Fibroblast of the aortic adventitia (primary cell): ENCODE data around the gene SHISA6. TPM values are rescaled to one million over a fixed set of nuclear protein-coding genes. Genes with fewer than 3 reads are reported as not detected.

Experiments
- DNase-seq: peaks from one replicate; pipeline ENCODE4 v3.0.0-alpha.2; 2010; ENCODE audit warnings: low read depth
- H3K4me3 ChIP-seq: 2 replicates; pipeline ENCODE4 v1.5.1; 2011; ENCODE audit warnings: low read depth, mild to moderate bottlenecking, control low read depth, low read length, moderate library complexity
- total RNA-seq: library from RNA; depleted of rRNA; stranded (reverse); fragments of >200 nt; gene quantifications from 2 replicates; pipeline ENCODE4 v1.2.3, GENCODE V29; 2012; ENCODE audit warnings: low replicate concordance
- TF ChIP-seq, protein P1 (sequence below): IDR thresholded peaks from 2 replicates; pipeline ENCODE4 v1.5.1; 2011; ENCODE audit warnings: mild to moderate bottlenecking, low read length, control low read depth, inconsistent platforms; ENCODE audit not compliant: insufficient read depth

SHISA6 gene
- total RNA-seq, 1 donor: not detected

DNA sequence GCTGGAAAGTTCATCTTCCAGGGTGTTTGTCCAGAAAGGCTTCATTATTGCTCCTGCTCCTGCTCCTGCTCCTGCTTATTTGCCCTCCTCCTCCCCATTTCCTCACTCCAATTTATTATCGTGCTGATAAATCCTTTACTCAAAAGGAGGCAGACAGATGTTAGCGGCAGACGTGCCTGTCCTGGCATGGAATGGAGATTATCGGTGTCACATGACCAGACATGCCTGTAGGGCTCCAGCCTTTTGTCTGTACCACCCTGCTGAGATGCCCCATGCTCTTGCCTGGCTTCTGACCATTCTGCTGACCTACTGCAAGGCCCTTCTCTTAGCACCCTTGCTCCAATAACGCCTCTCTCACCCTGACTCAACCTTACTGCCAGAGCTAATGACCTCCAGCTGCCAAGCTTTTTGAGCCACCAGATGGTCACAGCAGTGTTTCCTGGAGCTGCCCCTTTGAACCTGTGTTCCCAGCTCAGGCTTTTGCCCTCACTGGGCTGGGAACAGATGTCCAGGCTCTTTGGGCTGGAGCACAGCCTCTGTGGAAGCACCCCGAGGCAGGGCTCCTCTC, 370.1 kb downstream of the SHISA6 start:
- TF ChIP-seq, protein P1, sequence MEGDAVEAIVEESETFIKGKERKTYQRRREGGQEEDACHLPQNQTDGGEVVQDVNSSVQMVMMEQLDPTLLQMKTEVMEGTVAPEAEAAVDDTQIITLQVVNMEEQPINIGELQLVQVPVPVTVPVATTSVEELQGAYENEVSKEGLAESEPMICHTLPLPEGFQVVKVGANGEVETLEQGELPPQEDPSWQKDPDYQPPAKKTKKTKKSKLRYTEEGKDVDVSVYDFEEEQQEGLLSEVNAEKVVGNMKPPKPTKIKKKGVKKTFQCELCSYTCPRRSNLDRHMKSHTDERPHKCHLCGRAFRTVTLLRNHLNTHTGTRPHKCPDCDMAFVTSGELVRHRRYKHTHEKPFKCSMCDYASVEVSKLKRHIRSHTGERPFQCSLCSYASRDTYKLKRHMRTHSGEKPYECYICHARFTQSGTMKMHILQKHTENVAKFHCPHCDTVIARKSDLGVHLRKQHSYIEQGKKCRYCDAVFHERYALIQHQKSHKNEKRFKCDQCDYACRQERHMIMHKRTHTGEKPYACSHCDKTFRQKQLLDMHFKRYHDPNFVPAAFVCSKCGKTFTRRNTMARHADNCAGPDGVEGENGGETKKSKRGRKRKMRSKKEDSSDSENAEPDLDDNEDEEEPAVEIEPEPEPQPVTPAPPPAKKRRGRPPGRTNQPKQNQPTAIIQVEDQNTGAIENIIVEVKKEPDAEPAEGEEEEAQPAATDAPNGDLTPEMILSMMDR: no peak
- no peak overlapping the region for H3K4me3 ChIP-seq
- no peak for DNase-seq

DNA sequence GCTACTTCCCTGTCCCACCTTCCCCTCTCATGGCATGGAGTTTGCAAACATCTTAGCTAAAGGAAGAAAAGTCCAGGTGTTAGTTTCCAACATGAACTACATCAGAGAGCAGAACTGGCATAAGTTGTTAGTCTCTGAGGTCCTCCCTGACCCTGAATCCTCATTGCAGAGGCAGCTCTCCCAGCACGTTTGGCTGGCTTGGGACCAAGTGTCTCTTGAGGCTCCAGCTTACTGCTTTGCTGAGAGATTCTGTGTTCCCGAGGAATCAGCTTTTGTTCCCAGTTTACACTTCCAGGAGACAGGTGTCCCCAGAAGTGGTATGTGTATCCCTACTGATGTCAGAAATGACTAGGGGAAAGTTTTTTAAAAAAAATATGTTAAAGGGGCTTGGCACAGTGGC, 371.9 kb downstream of the SHISA6 start:
- TF ChIP-seq, protein P1: no peak
- no peak overlapping the region for H3K4me3 ChIP-seq
- no peak for DNase-seq
